Keratinocyte (primary cell): Measurements from ENCODE around the gene RBM6. TPM values are rescaled to one million over a fixed set of nuclear protein-coding genes. Genes with fewer than 3 reads are reported as not detected.

Experiments
- DNase-seq: peaks from one replicate; pipeline ENCODE4 v3.0.0-alpha.2; 2011; ENCODE audit warnings: low read depth, missing footprints, low spot score
- FAIRE-seq: peaks from 2 replicates; lab custom pipeline; 2011; peaks lifted over from hg19 to GRCh38; lab: Jason Lieb, UNC
- H2AFZ ChIP-seq: 2 replicates; pipeline ENCODE4 v1.6.0; 2012; ENCODE audit warnings: low read length, control low read depth, inconsistent platforms; ENCODE audit not compliant: control insufficient read depth
- H3K27ac ChIP-seq: 2 replicates; pipeline ENCODE4 v1.5.1; 2011; ENCODE audit warnings: low read length; ENCODE audit not compliant: control insufficient read depth, insufficient read depth
- H3K27me3 ChIP-seq: 3 replicates; pipeline ENCODE4 v1.6.0; 2011; ENCODE audit warnings: low read length; ENCODE audit not compliant: control insufficient read depth, insufficient read depth; ENCODE audit errors: extremely low read depth
- H3K36me3 ChIP-seq, 2 experiments: 2 replicates in 1 of 2; 3 replicates in 1 of 2; pipeline ENCODE4 v1.5.1; 2011; ENCODE audit warnings: low read length in 2 of 2, mild to moderate bottlenecking in 1 of 2; ENCODE audit not compliant: control insufficient read depth in 2 of 2, insufficient read depth in 2 of 2; ENCODE audit errors: extremely low read depth in 1 of 2
- H3K4me1 ChIP-seq: 3 replicates; pipeline ENCODE4 v1.5.1; 2011; ENCODE audit warnings: low read length; ENCODE audit not compliant: control insufficient read depth, insufficient read depth; ENCODE audit errors: extremely low read depth
- H3K4me2 ChIP-seq: 3 replicates; pipeline ENCODE4 v1.6.0; 2011; ENCODE audit warnings: low read depth, low read length; ENCODE audit not compliant: control insufficient read depth, insufficient read depth; ENCODE audit errors: extremely low read depth
- H3K4me3 ChIP-seq, 3 experiments: fragments of 200-600 bp in 1 of 3; sonication (generic) in 1 of 3; 2 replicates in 2 of 3; 3 replicates in 1 of 3; pipeline ENCODE4 v1.5.1; 2011 to 2016; ENCODE audit warnings: low read length in 3 of 3, mild to moderate bottlenecking in 3 of 3, control low read depth in 2 of 3, inconsistent platforms in 1 of 3, low read depth in 1 of 3, mixed read lengths in 1 of 3, mixed run types in 1 of 3, moderate library complexity in 1 of 3; ENCODE audit not compliant: control insufficient read depth in 2 of 3, insufficient read depth in 2 of 3; ENCODE audit errors: extremely low read depth in 1 of 3
- H3K79me2 ChIP-seq: 2 replicates; pipeline ENCODE4 v1.6.0; 2012; ENCODE audit warnings: low read length; ENCODE audit not compliant: control insufficient read depth, insufficient read depth
- H3K9ac ChIP-seq: 3 replicates; pipeline ENCODE4 v1.6.0; 2011; ENCODE audit warnings: low read length; ENCODE audit not compliant: control insufficient read depth, insufficient read depth; ENCODE audit errors: extremely low read depth
- H3K9me1 ChIP-seq: 3 replicates; pipeline ENCODE4 v1.6.0; 2011; ENCODE audit warnings: low read length; ENCODE audit not compliant: control insufficient read depth, insufficient read depth; ENCODE audit errors: extremely low read depth
- H3K9me3 ChIP-seq: 2 replicates; pipeline ENCODE4 v1.5.1; 2012; ENCODE audit warnings: low read depth, low read length; ENCODE audit not compliant: control insufficient read depth
- H4K20me1 ChIP-seq: 3 replicates; pipeline ENCODE4 v1.6.0; 2011; ENCODE audit warnings: low read length; ENCODE audit not compliant: control insufficient read depth, insufficient read depth; ENCODE audit errors: extremely low read depth
- EZH2 ChIP-seq: IDR thresholded peaks from one replicate; pipeline ENCODE4 v1.6.1; 2012; ENCODE audit warnings: inconsistent platforms, mild to moderate bottlenecking, low read length, moderate library complexity
- dilution Hi-C: fragments of 300-500 bp; cut with MboI; formaldehyde crosslinking; loops from one replicate; pipeline ENCODE4 v1.7.0; 2020; ENCODE audit warnings: low sequenced_read_pairs; ENCODE audit not compliant: extremely low pct_ligation_motif_present
- polyA plus RNA-seq, 5 experiments: library from polyadenylated mRNA; depleted of rRNA in 3 of 5; stranded (reverse) in 3 of 5; stranded (forward) in 1 of 5; unstranded in 1 of 5; fragments of >200 nt; gene quantifications; 1 replicate in 1 of 5; 2 replicates in 3 of 5; 3 replicates in 1 of 5; pipeline versions ENCODE4 v1.2.1 to v1.2.3, GENCODE V29; 2011 to 2012; ENCODE audit warnings: missing spikeins in 2 of 5, low read depth in 1 of 5, low replicate concordance in 1 of 5
- TF ChIP-seq, protein P1 (sequence below), 3 experiments: IDR thresholded peaks in 1 of 3; conservative IDR thresholded peaks in 1 of 3; optimal IDR thresholded peaks in 1 of 3; 2 replicates in 2 of 3; 3 replicates in 1 of 3; pipeline versions ENCODE3 to v1.5.1; 2011; ENCODE audit warnings: low read length in 3 of 3, mild to moderate bottlenecking in 3 of 3, moderate library complexity in 2 of 3, control low read depth in 1 of 3, inconsistent platforms in 1 of 3; ENCODE audit not compliant: insufficient read depth in 2 of 3; ENCODE audit errors: extremely low read depth in 1 of 3

RBM6 gene
- polyA plus RNA-seq, 1 donor (not counting 4 experiments of a cell fraction or from before 2014, with no cell fraction given), result 43.2 TPM

DNA sequence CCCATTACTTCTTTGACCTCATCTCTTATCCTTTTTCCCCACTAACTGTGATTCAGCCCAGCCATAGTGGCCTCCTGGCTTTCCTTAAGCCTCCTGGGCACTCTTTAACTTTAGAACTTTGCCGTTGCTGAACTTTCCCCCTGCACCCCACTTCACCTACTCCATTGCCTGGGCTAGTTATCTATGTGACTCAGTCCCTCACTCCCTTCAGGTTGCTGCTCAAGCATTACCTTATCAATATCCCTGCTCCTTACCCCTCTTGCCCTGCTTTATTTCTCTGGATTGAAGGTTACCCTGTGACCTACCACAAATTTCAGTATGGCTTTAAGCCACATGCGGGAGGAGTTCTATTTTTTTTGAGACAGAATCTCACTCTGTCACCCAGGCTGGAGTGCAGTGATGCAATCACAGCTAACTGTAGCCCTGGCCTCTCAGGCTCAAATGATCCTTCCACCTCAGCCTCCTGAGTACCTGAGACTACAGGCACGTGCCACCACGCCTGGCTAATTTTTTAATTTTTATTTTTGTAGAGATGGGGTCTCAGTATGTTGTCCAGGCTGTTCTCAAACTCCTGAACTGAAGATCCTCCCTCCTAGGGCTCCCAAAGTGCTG lies 13.7 kb upstream of the RBM6 start:
- Histone ChIP-seq H3K9me1 (peaks cover 3% of the 10 kb centered on the region), H3K27ac (no peak overlapping the region), H3K4me1 (peaks cover 26% of the 10 kb centered on the region), H3K36me3 (peaks cover 0 to 4% of the 10 kb centered on the region in 2 experiments), H4K20me1 (no peaks in the 10 kb centered on the region), H3K9me3 (no peaks in the 10 kb centered on the region), H3K9ac (no peak overlapping the region), H3K79me2 (peaks cover 21% of the 10 kb centered on the region), H2AFZ (no peak overlapping the region), H3K27me3 (no peaks in the 10 kb centered on the region), H3K4me3 (no peak overlapping the region), H3K4me2 (no peak overlapping the region)
- dilution Hi-C loops, result no loop called here
- DNase-seq (no peak), FAIRE-seq (no peak)
- TF ChIP-seq, protein P1, sequence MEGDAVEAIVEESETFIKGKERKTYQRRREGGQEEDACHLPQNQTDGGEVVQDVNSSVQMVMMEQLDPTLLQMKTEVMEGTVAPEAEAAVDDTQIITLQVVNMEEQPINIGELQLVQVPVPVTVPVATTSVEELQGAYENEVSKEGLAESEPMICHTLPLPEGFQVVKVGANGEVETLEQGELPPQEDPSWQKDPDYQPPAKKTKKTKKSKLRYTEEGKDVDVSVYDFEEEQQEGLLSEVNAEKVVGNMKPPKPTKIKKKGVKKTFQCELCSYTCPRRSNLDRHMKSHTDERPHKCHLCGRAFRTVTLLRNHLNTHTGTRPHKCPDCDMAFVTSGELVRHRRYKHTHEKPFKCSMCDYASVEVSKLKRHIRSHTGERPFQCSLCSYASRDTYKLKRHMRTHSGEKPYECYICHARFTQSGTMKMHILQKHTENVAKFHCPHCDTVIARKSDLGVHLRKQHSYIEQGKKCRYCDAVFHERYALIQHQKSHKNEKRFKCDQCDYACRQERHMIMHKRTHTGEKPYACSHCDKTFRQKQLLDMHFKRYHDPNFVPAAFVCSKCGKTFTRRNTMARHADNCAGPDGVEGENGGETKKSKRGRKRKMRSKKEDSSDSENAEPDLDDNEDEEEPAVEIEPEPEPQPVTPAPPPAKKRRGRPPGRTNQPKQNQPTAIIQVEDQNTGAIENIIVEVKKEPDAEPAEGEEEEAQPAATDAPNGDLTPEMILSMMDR (optimal IDR thresholded peaks at IDR 0.05 in 1 of 3, IDR thresholded peaks at IDR 0.05 in 1 of 3, conservative IDR thresholded peaks at IDR 0.05 in 1 of 3; ENCODE audit: extremely low read depth in 1 of 3, insufficient read depth in 2 of 3, low read length in 3 of 3), result no peak
- TF ChIP-seq EZH2, result no peak

DNA sequence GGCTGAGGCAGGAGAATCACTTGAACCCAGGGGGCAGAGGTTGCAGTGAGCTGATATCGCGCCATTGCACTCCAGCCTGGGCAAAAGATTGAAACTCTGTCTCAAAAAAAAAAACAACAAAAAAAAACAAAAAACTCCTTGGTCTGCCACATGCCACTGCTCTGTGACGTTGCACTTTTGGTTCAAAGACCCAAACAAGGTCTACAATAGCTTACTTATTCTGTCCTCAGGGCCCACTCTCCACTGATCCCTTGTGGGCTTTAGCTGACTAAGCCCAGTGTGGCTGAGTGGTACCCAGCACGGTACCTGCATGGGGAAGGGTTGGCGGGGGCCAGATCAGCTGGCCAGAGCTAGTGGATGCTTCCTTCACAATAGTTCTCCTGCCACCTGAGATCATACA lies 12.2 kb upstream of the RBM6 start:
- Histone ChIP-seq H3K9me3 (no peaks in the 10 kb centered on the region), H2AFZ (no peak overlapping the region), H3K4me1 (peaks cover 26% of the 10 kb centered on the region), H3K27ac (no peak overlapping the region), H3K4me3 (no peak overlapping the region), H3K4me2 (no peak overlapping the region), H3K36me3 (peaks cover 0 to 4% of the 10 kb centered on the region in 2 experiments), H4K20me1 (no peaks in the 10 kb centered on the region), H3K79me2 (peaks cover 21% of the 10 kb centered on the region), H3K9ac (no peak overlapping the region), H3K27me3 (no peaks in the 10 kb centered on the region), H3K9me1 (peaks cover 3% of the 10 kb centered on the region)
- TF ChIP-seq, protein P1 (optimal IDR thresholded peaks at IDR 0.05 in 1 of 3, IDR thresholded peaks at IDR 0.05 in 1 of 3, conservative IDR thresholded peaks at IDR 0.05 in 1 of 3; ENCODE audit: extremely low read depth in 1 of 3, insufficient read depth in 2 of 3, low read length in 3 of 3), result no peak
- no peak for TF ChIP-seq EZH2
- FAIRE-seq (no peak), DNase-seq (no peak)
- dilution Hi-C loops, result no loop called here
